ENCODE results near the gene MC1R. TPM values are rescaled to one million over a fixed set of nuclear protein-coding genes. Genes with fewer than 3 reads are reported as not detected.

MC1R gene
- total and polyA plus RNA-seq, 2 of the 8 experiments (the other 6 are each of a cell fraction or from before 2014, with no cell fraction given): 2.2 to 2.9 TPM

GRCh38 chr16:89883346-89884040, 35.2 kb upstream of the MC1R start (continued):
- TF ChIP-seq PHF8 (conservative IDR thresholded peaks at IDR 0.05; ENCODE audit: low read depth, low read length) (no peak), BCL11A (IDR thresholded peaks at IDR 0.05; ENCODE audit: low read depth in 2 of 2, low read length in 2 of 2) (no peak), POLR2AphosphoS5 (IDR thresholded peaks at IDR 0.05; ENCODE audit: low read depth, low read length) (no peak), EP300 (IDR thresholded peaks at IDR 0.05; ENCODE audit: borderline replicate concordance in 1 of 2, low read depth in 2 of 2, low read length in 2 of 2) (no peak), CTCF (IDR thresholded peaks at IDR 0.05; ENCODE audit: control extremely low read depth in 1 of 3, insufficient read depth in 1 of 3, low read depth in 1 of 3, low read length in 3 of 3) (no peak), E2F6 (IDR thresholded peaks at IDR 0.05) (no peak), EGR1 (IDR thresholded peaks at IDR 0.05; ENCODE audit: borderline replicate concordance, low read depth, low read length) (no peak), CEBPB (IDR thresholded peaks at IDR 0.05; ENCODE audit: low read depth, low read length) (no peak), SP4 (IDR thresholded peaks at IDR 0.05; ENCODE audit: low read length) (no peak), CTBP2 (IDR thresholded peaks at IDR 0.05; ENCODE audit: borderline replicate concordance, insufficient read depth, insufficient read length, low read length) (no peak)
